ENCODE data around the gene PSMD2.
A peak's percentile ranks its signal among the peaks of the same experiment; 100 is the strongest.

GRCh38 chr3:184260724-184261269, 38.2 kb upstream of the PSMD2 start:
- TF ChIP-seq CTCF (IDR thresholded peaks at IDR 0.05; ENCODE audit: control extremely low read depth in 1 of 3, insufficient read depth in 1 of 3, low read depth in 1 of 3, low read length in 3 of 3) (no peak; a peak in 1 of 4 replicates), SP2 (IDR thresholded peaks at IDR 0.05; ENCODE audit: low read length) (no peak), EZH2 (IDR thresholded peaks at IDR 0.05; ENCODE audit: low read depth, low read length, severe bottlenecking) (peak; percentile 67), JUN (IDR thresholded peaks at IDR 0.05; ENCODE audit: low read depth, low read length) (no peak), CEBPB (IDR thresholded peaks at IDR 0.05; ENCODE audit: low read depth, low read length) (no peak), GTF2F1 (IDR thresholded peaks at IDR 0.05; ENCODE audit: borderline replicate concordance, low read depth, low read length) (no peak), EP300 (IDR thresholded peaks at IDR 0.05; ENCODE audit: borderline replicate concordance in 1 of 2, low read depth in 2 of 2, low read length in 2 of 2) (no peak), USF2 (IDR thresholded peaks at IDR 0.05; ENCODE audit: low read length) (no peak)

Data from H1 (cell line).